ACC112 (cell line): ENCODE data around the gene SLC15A3.

Source experiments
- H2AFZ ChIP-seq: fragments of 200-600 bp; sonication (generic); one replicate; pipeline ENCODE4 v1.6.0; 2017; ENCODE audit warnings: antibody characterized with exemption, low read length; ENCODE audit not compliant: unreplicated experiment
- H3K27ac ChIP-seq: fragments of 200-600 bp; sonication (generic); 2 replicates; pipeline ENCODE4 v1.5.1; 2014; ENCODE audit warnings: low read depth, mild to moderate bottlenecking, antibody characterized with exemption, low read length, moderate library complexity
- H3K27me3 ChIP-seq: fragments of 200-600 bp; sonication (generic); 2 replicates; pipeline ENCODE4 v1.6.1; 2014; ENCODE audit warnings: mild to moderate bottlenecking, antibody characterized with exemption, low read length, moderate library complexity, mixed read lengths; ENCODE audit not compliant: insufficient read depth
- H3K36me3 ChIP-seq: fragments of 200-600 bp; sonication (generic); 2 replicates; pipeline ENCODE4 v1.6.1; 2016; ENCODE audit warnings: mild to moderate bottlenecking, antibody characterized with exemption, low read length, moderate library complexity, mixed read lengths; ENCODE audit not compliant: insufficient read depth
- H3K4me1 ChIP-seq: fragments of 200-600 bp; sonication (generic); one replicate; pipeline ENCODE4 v1.6.1; 2016; ENCODE audit warnings: low read length, mixed read lengths; ENCODE audit not compliant: insufficient read depth, unreplicated experiment, control insufficient read depth
- H3K4me3 ChIP-seq: fragments of 200-600 bp; sonication (generic); 2 replicates; pipeline ENCODE4 v1.5.1; 2014; ENCODE audit warnings: mild to moderate bottlenecking, low read depth, low read length
- H3K79me2 ChIP-seq: fragments of 200-600 bp; sonication (generic); one replicate; pipeline ENCODE4 v1.6.0; 2016; ENCODE audit warnings: low read length; ENCODE audit not compliant: control insufficient read depth, unreplicated experiment, insufficient read depth

Gene SLC15A3

GRCh38 chr11:60937144-60937527, 14.8 kb downstream of the SLC15A3 start:
- Histone ChIP-seq H3K36me3 (peaks cover 20% of the 10 kb centered on the region; the same call in 1 of the 2 replicates), H3K4me1 (no peaks in the 10 kb centered on the region), H3K4me3 (no peak overlapping the region), H2AFZ (no peak overlapping the region), H3K79me2 (no peaks in the 10 kb centered on the region), H3K27me3 (no peaks in the 10 kb centered on the region), H3K27ac (no peak overlapping the region)

DNA sequence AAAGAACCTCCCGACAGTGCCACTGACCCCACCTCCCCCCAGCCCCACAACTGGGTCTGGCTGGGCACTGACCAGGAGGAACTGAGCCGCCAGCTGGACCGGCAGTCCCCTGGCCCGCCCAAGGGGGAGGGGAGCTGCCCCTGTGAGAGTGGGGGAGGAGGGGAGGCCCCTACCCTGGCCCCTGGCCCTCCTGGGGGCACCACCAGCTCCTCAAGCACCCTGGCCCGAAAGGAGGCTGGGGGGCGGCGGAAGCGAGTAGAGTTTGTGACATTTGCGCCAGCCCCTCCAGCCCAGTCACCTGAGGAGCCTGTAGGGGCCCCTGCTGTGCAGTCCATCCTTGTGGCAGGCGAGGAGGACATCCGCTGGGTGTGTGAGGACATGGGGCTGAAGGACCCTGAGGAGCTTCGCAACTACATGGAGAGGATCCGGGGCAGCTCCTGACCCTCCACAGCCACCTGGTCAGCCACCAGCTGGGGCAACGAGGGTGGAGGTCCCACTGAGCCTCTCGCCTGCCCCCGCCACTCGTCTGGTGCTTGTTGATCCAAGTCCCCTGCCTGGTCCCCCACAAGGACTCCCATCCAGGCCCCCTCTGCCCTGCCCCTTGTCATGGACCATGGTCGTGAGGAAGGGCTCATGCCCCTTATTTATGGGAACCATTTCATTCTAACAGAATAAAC, 15.4 kb downstream of the SLC15A3 start:
- Histone ChIP-seq H3K79me2 (no peaks in the 10 kb centered on the region), H3K36me3 (peaks cover 15% of the 10 kb centered on the region; the same call in 1 of the 2 replicates), H3K27me3 (no peaks in the 10 kb centered on the region), H3K4me1 (no peaks in the 10 kb centered on the region), H3K4me3 (no peak overlapping the region), H3K27ac (no peak overlapping the region), H2AFZ (no peak overlapping the region)

DNA sequence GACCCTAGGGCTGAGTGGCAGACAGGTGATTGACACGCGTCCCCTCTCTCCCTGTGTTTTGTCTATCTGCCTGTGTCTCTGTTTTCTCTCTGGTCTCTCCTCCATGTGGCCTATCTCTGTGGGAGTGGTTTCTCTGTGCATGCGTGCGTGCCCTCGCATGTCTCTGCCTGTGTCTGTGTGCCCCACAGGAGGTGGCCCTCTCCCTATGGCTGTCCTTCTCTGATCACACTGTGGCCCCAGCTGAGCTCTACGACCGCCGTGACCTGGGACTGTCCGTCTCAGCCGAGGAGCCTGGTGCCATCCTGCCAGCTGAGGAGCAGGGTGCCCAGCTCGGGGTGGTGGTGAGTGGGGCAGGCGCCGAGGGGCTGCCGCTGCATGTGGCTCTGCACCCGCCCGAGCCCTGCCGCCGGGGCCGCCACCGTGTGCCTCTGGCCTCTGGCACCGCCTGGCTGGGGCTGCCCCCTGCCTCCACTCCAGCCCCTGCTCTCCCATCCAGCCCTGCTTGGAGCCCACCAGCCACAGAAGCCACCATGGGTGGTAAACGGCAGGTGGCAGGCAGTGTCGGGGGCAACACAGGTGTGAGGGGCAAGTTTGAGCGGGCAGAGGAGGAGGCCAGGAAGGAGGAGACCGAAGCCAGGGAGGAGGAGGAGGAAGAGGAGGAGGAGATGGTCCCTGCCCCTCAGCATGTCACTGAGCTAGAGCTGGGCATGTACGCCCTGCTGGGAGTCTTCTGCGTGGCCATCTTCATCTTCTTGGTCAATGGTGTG, 16.1 kb downstream of the SLC15A3 start:
- H3K27ac ChIP-seq = no peak overlapping the region
- H2AFZ ChIP-seq = no peak overlapping the region
- no peak overlapping the region for H3K4me3 ChIP-seq
- no peaks in the 10 kb centered on the region for H3K27me3 ChIP-seq
- H3K36me3 ChIP-seq = 0 out of 2 replicates have a peak, but pooled peaks cover 8% of the 10 kb centered on the region
- no peaks in the 10 kb centered on the region for H3K79me2 ChIP-seq
- no peaks in the 10 kb centered on the region for H3K4me1 ChIP-seq

DNA sequence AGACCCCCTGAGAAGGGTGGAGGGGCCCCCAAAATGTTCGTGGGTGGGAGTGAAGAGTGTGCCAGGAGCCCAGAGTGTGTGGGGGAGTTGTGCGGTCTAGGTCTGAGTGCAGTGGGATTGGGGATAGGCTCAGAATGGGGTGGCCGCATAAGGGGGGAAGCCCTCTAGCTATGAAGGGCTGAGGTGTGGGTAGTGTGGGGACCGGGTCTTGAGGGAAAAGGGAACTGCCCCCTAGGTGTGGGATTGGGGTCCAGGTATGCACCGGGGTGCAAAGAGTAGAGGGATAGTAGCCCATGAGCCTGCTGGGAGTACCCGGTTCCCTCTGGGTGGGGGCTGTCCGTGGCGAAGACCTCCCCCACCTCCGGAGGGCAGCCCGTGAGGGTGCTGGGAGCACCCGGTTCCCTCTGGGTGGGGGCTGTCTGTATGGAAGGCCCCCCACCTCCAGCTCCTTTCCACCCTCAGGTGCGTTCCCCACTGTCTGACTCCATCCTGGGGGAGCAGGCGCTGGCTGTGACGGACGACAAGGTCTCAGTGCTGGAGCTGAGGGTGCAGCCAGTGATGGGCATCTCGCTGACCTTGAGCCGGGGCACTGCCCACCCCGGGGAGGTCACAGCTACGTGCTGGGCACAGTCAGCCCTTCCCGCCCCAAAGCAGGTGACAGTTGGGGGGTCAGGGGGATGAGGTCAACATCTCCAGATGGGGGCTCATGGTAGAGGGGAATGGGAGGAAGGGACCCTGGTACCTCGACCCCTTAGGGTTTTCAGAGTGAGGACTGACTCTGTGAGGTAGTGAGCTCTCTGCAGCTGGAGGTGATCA, 17.0 kb downstream of the SLC15A3 start:
- Histone ChIP-seq H2AFZ (no peak overlapping the region), H3K79me2 (no peaks in the 10 kb centered on the region), H3K36me3 (0 out of 2 replicates have a peak, but pooled peaks cover 3% of the 10 kb centered on the region), H3K4me1 (no peaks in the 10 kb centered on the region), H3K4me3 (no peak overlapping the region), H3K27me3 (no peaks in the 10 kb centered on the region), H3K27ac (no peak overlapping the region)

DNA sequence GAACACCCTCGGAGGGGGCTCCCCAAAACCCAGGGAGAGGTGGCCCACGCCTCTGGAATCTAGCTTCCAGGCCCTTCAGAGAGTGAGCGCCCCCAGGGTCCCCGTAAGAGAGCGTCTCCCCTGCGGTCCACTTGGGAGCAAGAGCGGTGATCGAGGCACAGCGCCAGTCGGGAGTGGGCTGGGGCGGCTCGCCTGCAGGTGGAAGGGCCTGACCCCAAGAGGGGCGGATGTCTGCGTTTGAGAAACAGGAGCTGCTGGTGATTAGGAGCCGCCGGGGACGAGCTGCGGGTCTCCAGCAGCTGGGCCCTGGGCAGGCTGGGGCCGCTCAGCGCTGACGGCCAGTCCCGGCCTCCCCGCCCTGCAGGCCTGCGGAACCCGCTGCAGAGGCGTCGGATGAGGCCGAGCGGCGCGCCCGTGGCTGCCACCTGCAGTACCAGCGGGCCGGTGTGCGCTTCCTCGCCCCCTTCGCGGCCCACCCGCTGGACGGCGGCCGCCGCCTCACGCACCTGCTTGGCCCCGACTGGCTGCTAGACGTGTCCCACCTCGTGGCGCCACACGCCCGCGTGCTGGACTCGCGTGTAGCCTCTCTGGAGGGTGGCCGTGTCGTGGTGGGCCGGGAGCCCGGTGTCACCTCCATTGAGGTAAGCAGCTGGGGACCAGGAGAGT, 17.7 kb downstream of the SLC15A3 start:
- H3K27me3 ChIP-seq = no peaks in the 10 kb centered on the region
- H3K4me3 ChIP-seq = no peak overlapping the region
- no peaks in the 10 kb centered on the region for H3K79me2 ChIP-seq
- H3K4me1 ChIP-seq = no peaks in the 10 kb centered on the region
- H3K36me3 ChIP-seq = no peaks in the 10 kb centered on the region
- no peak overlapping the region for H2AFZ ChIP-seq
- no peak overlapping the region for H3K27ac ChIP-seq

- Histone ChIP-seq H3K27me3 (no peaks in the 10 kb centered on the region), H2AFZ (no peak overlapping the region), H3K4me1 (no peaks in the 10 kb centered on the region), H3K79me2 (no peaks in the 10 kb centered on the region), H3K4me3 (no peak overlapping the region), H3K36me3 (no peaks in the 10 kb centered on the region), H3K27ac (no peak overlapping the region)
These were observed 18.4 kb downstream of the SLC15A3 start for GRCh38 chr11:60933416-60934123.

GRCh38 chr11:60932605-60933356, 19.2 kb downstream of the SLC15A3 start:
- H3K27ac ChIP-seq = no peak overlapping the region
- no peaks in the 10 kb centered on the region for H3K27me3 ChIP-seq
- no peaks in the 10 kb centered on the region for H3K79me2 ChIP-seq
- no peaks in the 10 kb centered on the region for H3K4me1 ChIP-seq
- H2AFZ ChIP-seq = no peak overlapping the region
- no peak overlapping the region for H3K4me3 ChIP-seq
- no peaks in the 10 kb centered on the region for H3K36me3 ChIP-seq

DNA sequence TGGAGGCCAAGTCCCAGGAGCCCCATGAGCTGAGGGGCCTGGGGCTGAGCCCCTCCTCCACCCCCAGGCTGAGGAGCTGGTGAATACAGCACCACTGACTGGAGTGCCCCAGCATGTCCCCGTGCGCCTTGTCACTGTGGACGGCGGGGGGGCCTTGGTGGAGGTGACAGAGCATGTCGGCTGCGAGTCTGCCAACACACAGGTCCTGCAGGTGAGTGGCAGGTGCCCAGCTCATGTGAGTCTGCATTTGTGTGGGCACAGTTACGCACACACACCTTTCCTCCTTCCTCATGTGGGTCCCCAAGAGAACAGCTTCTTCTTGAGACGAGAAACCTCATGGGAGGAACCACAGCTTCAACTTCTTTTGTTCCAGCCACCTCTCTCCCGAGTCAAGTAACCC, 20.1 kb downstream of the SLC15A3 start:
- Histone ChIP-seq H3K79me2 (no peaks in the 10 kb centered on the region), H3K4me3 (no peak overlapping the region), H3K36me3 (no peaks in the 10 kb centered on the region), H3K27ac (no peak overlapping the region), H3K4me1 (no peaks in the 10 kb centered on the region), H2AFZ (no peak overlapping the region), H3K27me3 (no peaks in the 10 kb centered on the region)

- Histone ChIP-seq H3K27ac (no peak overlapping the region), H3K4me1 (peaks cover 10% of the 10 kb centered on the region), H3K36me3 (no peaks in the 10 kb centered on the region), H3K79me2 (no peaks in the 10 kb centered on the region), H3K27me3 (no peaks in the 10 kb centered on the region), H3K4me3 (no peak overlapping the region), H2AFZ (no peak overlapping the region)
These were observed 21.6 kb downstream of the SLC15A3 start for GRCh38 chr11:60930394-60930793.
